Calu3 (cell line): Measurements from ENCODE around the gene MAJIN. TPM values are rescaled to one million over a fixed set of nuclear protein-coding genes. Genes with fewer than 3 reads are reported as not detected.

Experiments used
- BruUV-seq: library from RNA; stranded (reverse); fragments of 400-500 nt; replicated peaks from 2 replicates; lab custom pipeline; 2021; lab: Mats Ljungman, UMichigan
- CTCF ChIA-PET: fragments of 300-600 bp; sonication (Branson Sonifier 250); formaldehyde crosslinking; loops from one replicate; lab custom pipeline; 2022; ENCODE audit warnings: antibody characterized with exemption; lab: Charles Lee
- DNase-seq: peaks from one replicate; pipeline ENCODE4 v3.0.0; 2022
- H3K27ac Mint-ChIP-seq: one replicate; pipeline ENCODE4 v1.8.0; 2022; ENCODE audit warnings: mixed read lengths; ENCODE audit not compliant: unreplicated experiment
- H3K27me3 Mint-ChIP-seq: one replicate; pipeline ENCODE4 v1.8.0; 2022; ENCODE audit warnings: mixed read lengths; ENCODE audit not compliant: unreplicated experiment
- H3K36me3 Mint-ChIP-seq: one replicate; pipeline ENCODE4 v1.8.0; 2022; ENCODE audit warnings: mild to moderate bottlenecking, moderate library complexity, mixed read lengths; ENCODE audit not compliant: insufficient read depth, unreplicated experiment
- H3K4me1 Mint-ChIP-seq: one replicate; pipeline ENCODE4 v1.8.0; 2022; ENCODE audit warnings: mild to moderate bottlenecking, low read depth, mixed read lengths; ENCODE audit not compliant: unreplicated experiment
- H3K4me3 Mint-ChIP-seq: one replicate; pipeline ENCODE4 v1.8.0; 2022; ENCODE audit warnings: mild to moderate bottlenecking, low read depth, moderate library complexity, mixed read lengths; ENCODE audit not compliant: unreplicated experiment
- H3K9me3 Mint-ChIP-seq: one replicate; pipeline ENCODE4 v1.8.0; 2022; ENCODE audit warnings: low read depth, mixed read lengths; ENCODE audit not compliant: unreplicated experiment
- CTCF ChIP-seq: fragments of 200-600 bp; IDR thresholded peaks from one replicate; pipeline ENCODE4 v1.8.0; 2022; ENCODE audit warnings: antibody characterized with exemption; ENCODE audit not compliant: unreplicated experiment
- intact Hi-C: fragments of 100-400 bp; cut with micrococcal nuclease; formaldehyde crosslinking; loops from one replicate; pipeline ENCODE4 v1.10.0; 2022; ENCODE audit not compliant: unreplicated experiment
- total RNA-seq: library from RNA; stranded (reverse); gene quantifications from 2 replicates; pipeline ENCODE4 v1.2.3, GENCODE V29; 2022

Gene MAJIN
- total RNA-seq, 1 experiment from 2014 or later, result not detected

- DNase-seq, result no peak
These were observed 24.6 kb downstream of the MAJIN start for GRCh38 chr11:64947208-64947814.

GRCh38 chr11:64936539-64936938, 35.4 kb downstream of the MAJIN start:
- Mint-ChIP-seq H3K27ac (no peak overlapping the region), H3K36me3 (no peaks in the 10 kb centered on the region), H3K9me3 (no peaks in the 10 kb centered on the region), H3K4me1 (no peaks in the 10 kb centered on the region), H3K27me3 (peaks cover 38% of the 10 kb centered on the region), H3K4me3 (no peak overlapping the region)
- BruUV-seq, result no TSS peak
- no peak for DNase-seq
- no peak for TF ChIP-seq CTCF
- intact Hi-C loops, result no loop called here
- CTCF ChIA-PET, result no interaction called here

More at GRCh38 chr11:64947208-64947814, 24.6 kb downstream of the MAJIN start:
- intact Hi-C loops, result no loop called here
- no TSS peak for BruUV-seq
- no peak overlapping the region for H3K27ac Mint-ChIP-seq
- no peak for TF ChIP-seq CTCF
- peaks cover 20% of the 10 kb centered on the region for H3K27me3 Mint-ChIP-seq
- no peaks in the 10 kb centered on the region for H3K36me3 Mint-ChIP-seq
- no peaks in the 10 kb centered on the region for H3K9me3 Mint-ChIP-seq
- no peak overlapping the region for H3K4me3 Mint-ChIP-seq
- CTCF ChIA-PET, result interaction anchor here (0.6 to 1.0 kb wide), 2 partner anchors 78 to 99 kb away, joined by 3 to 4 read pairs; no protein-coding TSS in a partner anchor
- H3K4me1 Mint-ChIP-seq, result no peaks in the 10 kb centered on the region

- Mint-ChIP-seq H3K27me3 (peaks cover 31% of the 10 kb centered on the region), H3K4me3 (no peak within 1 kb of the TSS), H3K9me3 (no peaks in the 10 kb centered on the region), H3K4me1 (no peaks in the 10 kb centered on the region), H3K36me3 (no peaks in the 10 kb centered on the region), H3K27ac (no peak within 1 kb of the TSS)
- BruUV-seq, result no TSS peak
- no peak for DNase-seq
- TF ChIP-seq CTCF, result no peak
- CTCF ChIA-PET, result no interaction called here
- intact Hi-C loops, result no loop called here
These were observed 36.4 kb downstream of the MAJIN start, which contains the start of gene GPHA2 for GRCh38 chr11:64935359-64936081. TSS of gene GPHA2 (minus strand) at chr11:64935893. CDS start at chr11:64935460, 433 bp downstream.

GRCh38 chr11:64934682-64935358, 37.1 kb downstream of the MAJIN start:
- CTCF ChIA-PET, result interaction anchor here (1.1 kb wide), 1 partner anchor 92 kb away, joined by 3 read pairs; no protein-coding TSS in a partner anchor
- Mint-ChIP-seq H3K27ac (no peak overlapping the region), H3K36me3 (no peaks in the 10 kb centered on the region), H3K4me3 (no peak overlapping the region), H3K9me3 (no peaks in the 10 kb centered on the region), H3K4me1 (no peaks in the 10 kb centered on the region), H3K27me3 (peaks cover 29% of the 10 kb centered on the region)
- DNase-seq, result no peak
- BruUV-seq, result no TSS peak
- intact Hi-C loops, result no loop called here
- no peak for TF ChIP-seq CTCF
